Liver (tissue), 9 donors: Measurements from ENCODE around the gene PAPOLA. TPM values are rescaled to one million over a fixed set of nuclear protein-coding genes. Genes with fewer than 3 reads are reported as not detected.

Experiments
- DNase-seq: peaks from one replicate; pipeline ENCODE4 v3.0.0-alpha.2; 2017; ENCODE audit warnings: low spot score
- H3K27ac ChIP-seq, 2 donors: one replicate each; pipeline ENCODE4 v1.7.0; 2013; ENCODE audit warnings: inconsistent platforms in 2 of 2, low read length in 2 of 2, control low read depth in 1 of 2, low read depth in 1 of 2, mild to moderate bottlenecking in 1 of 2
- H3K27me3 ChIP-seq, 4 donors: one replicate each; pipeline versions ENCODE4 v1.6.1 to v1.7.0; 2013; ENCODE audit warnings: low read length in 3 of 4, inconsistent platforms in 1 of 4, mild to moderate bottlenecking in 1 of 4, moderate library complexity in 1 of 4; ENCODE audit not compliant: control insufficient read depth in 4 of 4, insufficient read depth in 4 of 4
- H3K36me3 ChIP-seq, 4 donors: one replicate each; pipeline versions ENCODE4 v1.6.1 to v1.7.0; 2013; ENCODE audit warnings: low read length in 3 of 4, mild to moderate bottlenecking in 3 of 4, low read depth in 1 of 4, moderate library complexity in 1 of 4; ENCODE audit not compliant: control insufficient read depth in 4 of 4, insufficient read depth in 3 of 4
- H3K4me1 ChIP-seq, 4 donors: one replicate each; pipeline versions ENCODE4 v1.6.1 to v1.7.0; 2013; ENCODE audit warnings: low read length in 3 of 4, mild to moderate bottlenecking in 3 of 4, moderate library complexity in 1 of 4; ENCODE audit not compliant: control insufficient read depth in 4 of 4, insufficient read depth in 4 of 4
- H3K4me3 ChIP-seq, 3 donors: one replicate each; pipeline versions ENCODE4 v1.6.1 to v1.7.0; 2013; ENCODE audit warnings: low read length in 3 of 3, control low read depth in 1 of 3, low read depth in 1 of 3, mild to moderate bottlenecking in 1 of 3
- H3K9ac ChIP-seq, 2 donors: one replicate each; pipeline ENCODE4 v1.7.0; 2013; ENCODE audit warnings: low read length in 2 of 2, mild to moderate bottlenecking in 2 of 2, moderate library complexity in 2 of 2, control low read depth in 1 of 2, low read depth in 1 of 2
- H3K9me3 ChIP-seq, 4 donors: one replicate each; pipeline versions ENCODE4 v1.6.1 to v1.7.0; 2013; ENCODE audit warnings: low read length in 3 of 4; ENCODE audit not compliant: control insufficient read depth in 4 of 4
- EGR1 ChIP-seq, 2 donors: IDR thresholded peaks; 2 replicates each; pipeline ENCODE4 v1.6.1; 2016 to 2018; ENCODE audit warnings: antibody characterized with exemption in 2 of 2, low read depth in 2 of 2
- FOXA1 ChIP-seq: IDR thresholded peaks from 2 replicates; pipeline ENCODE4 v1.6.1; 2016; ENCODE audit warnings: antibody characterized with exemption
- FOXA2 ChIP-seq: IDR thresholded peaks from 2 replicates; pipeline ENCODE4 v1.6.1; 2016; ENCODE audit warnings: antibody characterized with exemption
- GABPA ChIP-seq, 2 donors: IDR thresholded peaks in 1 of 2; conservative IDR thresholded peaks in 1 of 2; 2 replicates each; pipeline ENCODE4 v1.6.1; 2016; ENCODE audit warnings: antibody characterized with exemption in 2 of 2, mild to moderate bottlenecking in 1 of 2, moderate library complexity in 1 of 2
- HNF4A ChIP-seq, 2 donors: conservative IDR thresholded peaks; 2 replicates each; pipeline ENCODE4 v1.6.1; 2016; ENCODE audit warnings: antibody characterized with exemption in 2 of 2, mild to moderate bottlenecking in 2 of 2
- HNF4G ChIP-seq: IDR thresholded peaks from 2 replicates; pipeline ENCODE4 v1.6.1; 2016; ENCODE audit warnings: antibody characterized with exemption
- NR2F2 ChIP-seq: IDR thresholded peaks from 2 replicates; pipeline ENCODE4 v1.6.1; 2016; ENCODE audit warnings: antibody characterized with exemption
- RAD21 ChIP-seq, 2 donors: IDR thresholded peaks; 2 replicates each; pipeline ENCODE4 v1.6.1; 2016; ENCODE audit warnings: antibody characterized with exemption in 2 of 2, mild to moderate bottlenecking in 2 of 2
- RXRA ChIP-seq, 2 donors: IDR thresholded peaks; 2 replicates each; pipeline ENCODE4 v1.6.1; 2017 to 2018; ENCODE audit warnings: antibody characterized with exemption in 2 of 2, mild to moderate bottlenecking in 1 of 2
- SP1 ChIP-seq: IDR thresholded peaks from 2 replicates; pipeline ENCODE4 v1.6.1; 2018; ENCODE audit warnings: antibody characterized with exemption, mild to moderate bottlenecking
- TAF1 ChIP-seq: conservative IDR thresholded peaks from 2 replicates; pipeline ENCODE4 v1.6.1; 2016; ENCODE audit warnings: antibody characterized with exemption, mild to moderate bottlenecking
- YY1 ChIP-seq: IDR thresholded peaks from 2 replicates; pipeline ENCODE4 v1.6.1; 2016; ENCODE audit warnings: antibody characterized with exemption, mild to moderate bottlenecking
- WGBS: extraction: QIAGEN DNeasy Blood & Tissue Kit; methylation state at CpG from one replicate; pipeline ENCODE4 v1.1.7; 2013; 5-methylcytosine and 5-hydroxymethylcytosine counted together
- polyA plus RNA-seq, 2 donors: library from polyadenylated mRNA; stranded (reverse) in 1 of 2; unstranded in 1 of 2; fragments of 200-250 nt in 1 of 2; fragments of >200 nt in 1 of 2; fragmentation: Nextera tagmentation in 1 of 2; extraction: Ambion mirVana in 1 of 2; gene quantifications; one replicate each; pipeline versions ENCODE4 v1.2.1 to v1.2.3, GENCODE V29; 2013 to 2015
- total RNA-seq, 2 donors: library from RNA; depleted of rRNA; stranded (reverse); fragments of >200 nt; gene quantifications; one replicate each; pipeline ENCODE4 v1.2.3, GENCODE V29; 2014
- TF ChIP-seq, protein P1 (sequence below): IDR thresholded peaks from 2 replicates; pipeline ENCODE4 v1.6.1; 2016; ENCODE audit warnings: antibody characterized with exemption
- TF ChIP-seq, protein P2 (sequence below): IDR thresholded peaks from 2 replicates; pipeline ENCODE4 v1.6.1; 2016; ENCODE audit warnings: antibody characterized with exemption
- TF ChIP-seq, protein P3 (sequence below): fragments of 150-350 bp; IDR thresholded peaks from 2 replicates; pipeline ENCODE4 v1.5.1; 2017; ENCODE audit warnings: improper control_type of control experiment, low read depth, low read length; ENCODE audit not compliant: missing input control
- TF ChIP-seq, protein P4 (sequence below): IDR thresholded peaks from 2 replicates; pipeline ENCODE4 v1.6.1; 2016; ENCODE audit warnings: antibody characterized with exemption
- TF ChIP-seq, protein P5 (sequence below): IDR thresholded peaks from 2 replicates; pipeline ENCODE4 v1.6.1; 2016; ENCODE audit warnings: antibody characterized with exemption, mild to moderate bottlenecking
- donor health status: healthy.
- donor health status: healthy.
- donor health status: healthy.
- donor health status: healthy.
- donor health status: healthy.

PAPOLA gene
- total and polyA plus RNA-seq, 4 donors: 29.4 to 107 (median 71.6) TPM

DNA sequence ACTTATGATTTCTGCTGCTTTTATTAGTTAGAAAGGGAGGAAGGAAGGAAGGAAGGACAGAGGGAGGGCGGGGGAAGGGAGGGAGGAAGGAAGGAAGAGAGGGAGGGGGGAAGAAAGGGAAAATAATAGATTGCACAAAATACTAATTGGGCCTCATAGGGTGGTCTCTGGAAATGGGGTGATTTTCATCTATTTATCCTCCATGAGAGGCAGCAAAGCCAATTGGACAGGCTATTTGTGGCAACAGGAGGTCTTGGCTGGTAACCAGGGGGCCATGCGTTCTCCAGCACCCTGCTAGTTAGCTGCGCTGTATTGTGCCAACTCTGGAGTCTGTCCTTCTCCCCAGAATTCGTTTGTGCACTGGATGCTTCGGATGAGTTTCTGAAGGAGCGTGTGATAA, 24.1 kb upstream of the PAPOLA start:
- H3K4me3 ChIP-seq: no peak overlapping the region
- 86% methylated on average over 6 of the region's 6 CpGs for WGBS
- DNase-seq: no peak
- no peaks in the 10 kb centered on the region for H3K36me3 ChIP-seq
- TF ChIP-seq FOXA1: no peak
- TF ChIP-seq SP1: no peak
- TF ChIP-seq, protein P1, sequence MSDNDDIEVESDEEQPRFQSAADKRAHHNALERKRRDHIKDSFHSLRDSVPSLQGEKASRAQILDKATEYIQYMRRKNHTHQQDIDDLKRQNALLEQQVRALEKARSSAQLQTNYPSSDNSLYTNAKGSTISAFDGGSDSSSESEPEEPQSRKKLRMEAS: no peak
- TF ChIP-seq TAF1: no peak
- TF ChIP-seq, protein P2, sequence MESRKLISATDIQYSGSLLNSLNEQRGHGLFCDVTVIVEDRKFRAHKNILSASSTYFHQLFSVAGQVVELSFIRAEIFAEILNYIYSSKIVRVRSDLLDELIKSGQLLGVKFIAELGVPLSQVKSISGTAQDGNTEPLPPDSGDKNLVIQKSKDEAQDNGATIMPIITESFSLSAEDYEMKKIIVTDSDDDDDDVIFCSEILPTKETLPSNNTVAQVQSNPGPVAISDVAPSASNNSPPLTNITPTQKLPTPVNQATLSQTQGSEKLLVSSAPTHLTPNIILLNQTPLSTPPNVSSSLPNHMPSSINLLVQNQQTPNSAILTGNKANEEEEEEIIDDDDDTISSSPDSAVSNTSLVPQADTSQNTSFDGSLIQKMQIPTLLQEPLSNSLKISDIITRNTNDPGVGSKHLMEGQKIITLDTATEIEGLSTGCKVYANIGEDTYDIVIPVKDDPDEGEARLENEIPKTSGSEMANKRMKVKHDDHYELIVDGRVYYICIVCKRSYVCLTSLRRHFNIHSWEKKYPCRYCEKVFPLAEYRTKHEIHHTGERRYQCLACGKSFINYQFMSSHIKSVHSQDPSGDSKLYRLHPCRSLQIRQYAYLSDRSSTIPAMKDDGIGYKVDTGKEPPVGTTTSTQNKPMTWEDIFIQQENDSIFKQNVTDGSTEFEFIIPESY: no peak
- no peak for TF ChIP-seq EGR1 (IDR thresholded peaks at IDR 0.05; ENCODE audit: low read depth in 2 of 2)
- no peak for TF ChIP-seq RXRA (IDR thresholded peaks at IDR 0.05)
- TF ChIP-seq, protein P3, sequence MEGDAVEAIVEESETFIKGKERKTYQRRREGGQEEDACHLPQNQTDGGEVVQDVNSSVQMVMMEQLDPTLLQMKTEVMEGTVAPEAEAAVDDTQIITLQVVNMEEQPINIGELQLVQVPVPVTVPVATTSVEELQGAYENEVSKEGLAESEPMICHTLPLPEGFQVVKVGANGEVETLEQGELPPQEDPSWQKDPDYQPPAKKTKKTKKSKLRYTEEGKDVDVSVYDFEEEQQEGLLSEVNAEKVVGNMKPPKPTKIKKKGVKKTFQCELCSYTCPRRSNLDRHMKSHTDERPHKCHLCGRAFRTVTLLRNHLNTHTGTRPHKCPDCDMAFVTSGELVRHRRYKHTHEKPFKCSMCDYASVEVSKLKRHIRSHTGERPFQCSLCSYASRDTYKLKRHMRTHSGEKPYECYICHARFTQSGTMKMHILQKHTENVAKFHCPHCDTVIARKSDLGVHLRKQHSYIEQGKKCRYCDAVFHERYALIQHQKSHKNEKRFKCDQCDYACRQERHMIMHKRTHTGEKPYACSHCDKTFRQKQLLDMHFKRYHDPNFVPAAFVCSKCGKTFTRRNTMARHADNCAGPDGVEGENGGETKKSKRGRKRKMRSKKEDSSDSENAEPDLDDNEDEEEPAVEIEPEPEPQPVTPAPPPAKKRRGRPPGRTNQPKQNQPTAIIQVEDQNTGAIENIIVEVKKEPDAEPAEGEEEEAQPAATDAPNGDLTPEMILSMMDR: no peak
- TF ChIP-seq RAD21 (IDR thresholded peaks at IDR 0.05): no peak
- TF ChIP-seq, protein P4, sequence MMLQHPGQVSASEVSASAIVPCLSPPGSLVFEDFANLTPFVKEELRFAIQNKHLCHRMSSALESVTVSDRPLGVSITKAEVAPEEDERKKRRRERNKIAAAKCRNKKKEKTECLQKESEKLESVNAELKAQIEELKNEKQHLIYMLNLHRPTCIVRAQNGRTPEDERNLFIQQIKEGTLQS: no peak
- no peak for TF ChIP-seq GABPA (IDR thresholded peaks at IDR 0.05 in 1 of 2, conservative IDR thresholded peaks at IDR 0.05 in 1 of 2)
- TF ChIP-seq, protein P5, sequence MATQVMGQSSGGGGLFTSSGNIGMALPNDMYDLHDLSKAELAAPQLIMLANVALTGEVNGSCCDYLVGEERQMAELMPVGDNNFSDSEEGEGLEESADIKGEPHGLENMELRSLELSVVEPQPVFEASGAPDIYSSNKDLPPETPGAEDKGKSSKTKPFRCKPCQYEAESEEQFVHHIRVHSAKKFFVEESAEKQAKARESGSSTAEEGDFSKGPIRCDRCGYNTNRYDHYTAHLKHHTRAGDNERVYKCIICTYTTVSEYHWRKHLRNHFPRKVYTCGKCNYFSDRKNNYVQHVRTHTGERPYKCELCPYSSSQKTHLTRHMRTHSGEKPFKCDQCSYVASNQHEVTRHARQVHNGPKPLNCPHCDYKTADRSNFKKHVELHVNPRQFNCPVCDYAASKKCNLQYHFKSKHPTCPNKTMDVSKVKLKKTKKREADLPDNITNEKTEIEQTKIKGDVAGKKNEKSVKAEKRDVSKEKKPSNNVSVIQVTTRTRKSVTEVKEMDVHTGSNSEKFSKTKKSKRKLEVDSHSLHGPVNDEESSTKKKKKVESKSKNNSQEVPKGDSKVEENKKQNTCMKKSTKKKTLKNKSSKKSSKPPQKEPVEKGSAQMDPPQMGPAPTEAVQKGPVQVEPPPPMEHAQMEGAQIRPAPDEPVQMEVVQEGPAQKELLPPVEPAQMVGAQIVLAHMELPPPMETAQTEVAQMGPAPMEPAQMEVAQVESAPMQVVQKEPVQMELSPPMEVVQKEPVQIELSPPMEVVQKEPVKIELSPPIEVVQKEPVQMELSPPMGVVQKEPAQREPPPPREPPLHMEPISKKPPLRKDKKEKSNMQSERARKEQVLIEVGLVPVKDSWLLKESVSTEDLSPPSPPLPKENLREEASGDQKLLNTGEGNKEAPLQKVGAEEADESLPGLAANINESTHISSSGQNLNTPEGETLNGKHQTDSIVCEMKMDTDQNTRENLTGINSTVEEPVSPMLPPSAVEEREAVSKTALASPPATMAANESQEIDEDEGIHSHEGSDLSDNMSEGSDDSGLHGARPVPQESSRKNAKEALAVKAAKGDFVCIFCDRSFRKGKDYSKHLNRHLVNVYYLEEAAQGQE: no peak
- no peak for TF ChIP-seq HNF4G
- no peak for TF ChIP-seq YY1
- no peak for TF ChIP-seq NR2F2
- TF ChIP-seq HNF4A (conservative IDR thresholded peaks at IDR 0.05): no peak
- TF ChIP-seq FOXA2: no peak
- peaks cover 0 to 1% (median 0%) of the 10 kb centered on the region in 4 donors for H3K9me3 ChIP-seq
- H3K4me1 ChIP-seq: no peaks in the 10 kb centered on the region
- no peak overlapping the region for H3K27ac ChIP-seq
- H3K9ac ChIP-seq: no peak overlapping the region
- H3K27me3 ChIP-seq: no peaks in the 10 kb centered on the region
